Omental fat pad (tissue), 4 donors: Measurements from ENCODE around the gene SMOC2. TPM values are rescaled to one million over a fixed set of nuclear protein-coding genes. Genes with fewer than 3 reads are reported as not detected.

Experiments
- ATAC-seq: fragments of 150-250 bp; one replicate; pipeline ENCODE4 v1.9.1; 2016; ENCODE audit warnings: mild to moderate bottlenecking, moderate library complexity; ENCODE audit not compliant: low FRiP score
- DNase-seq: peaks from one replicate; pipeline ENCODE4 v3.0.0-alpha.2; 2019; ENCODE audit warnings: low spot score
- CTCF ChIP-seq, 3 donors: fragments of 450-650 bp; IDR thresholded peaks; one replicate each; pipeline ENCODE4 v1.5.1; 2016 to 2017; ENCODE audit warnings: antibody characterized with exemption in 3 of 3, mild to moderate bottlenecking in 3 of 3, moderate library complexity in 2 of 3
- total RNA-seq, 4 donors: library from RNA; depleted of rRNA; stranded (reverse); fragments of >200 nt; gene quantifications; one replicate each; pipeline ENCODE4 v1.1.0, GENCODE V29; 2016

The SMOC2 gene
- total RNA-seq, 4 donors from 2014 or later, result 53.1 to 164 (median 102) TPM

- no peak for DNase-seq
- peak; percentile 29 for ATAC-seq
Measured at GRCh38 chr6:168452685-168453377, 11.8 kb downstream of the SMOC2 start.

GRCh38 chr6:168455847-168456530 is 15.0 kb downstream of the SMOC2 start:
- no peak for TF ChIP-seq CTCF (IDR thresholded peaks at IDR 0.05)
- no peak for ATAC-seq

More at GRCh38 chr6:168452685-168453377, 11.8 kb downstream of the SMOC2 start:
- no peak for TF ChIP-seq CTCF (IDR thresholded peaks at IDR 0.05)

GRCh38 chr6:168456907-168457652 is 16.1 kb downstream of the SMOC2 start:
- no peak for TF ChIP-seq CTCF (IDR thresholded peaks at IDR 0.05)
- ATAC-seq (no peak), DNase-seq (no peak)

More at GRCh38 chr6:168455847-168456530, 15.0 kb downstream of the SMOC2 start:
- no peak for DNase-seq

- ATAC-seq, result no peak
Measured at GRCh38 chr6:168457653-168457934, 16.6 kb downstream of the SMOC2 start.

GRCh38 chr6:168458101-168458500 is 17.1 kb downstream of the SMOC2 start:
- no peak for TF ChIP-seq CTCF (IDR thresholded peaks at IDR 0.05)
- no peak for ATAC-seq

More at GRCh38 chr6:168457653-168457934, 16.6 kb downstream of the SMOC2 start:
- no peak for TF ChIP-seq CTCF (IDR thresholded peaks at IDR 0.05)
- DNase-seq, result no peak

DNA sequence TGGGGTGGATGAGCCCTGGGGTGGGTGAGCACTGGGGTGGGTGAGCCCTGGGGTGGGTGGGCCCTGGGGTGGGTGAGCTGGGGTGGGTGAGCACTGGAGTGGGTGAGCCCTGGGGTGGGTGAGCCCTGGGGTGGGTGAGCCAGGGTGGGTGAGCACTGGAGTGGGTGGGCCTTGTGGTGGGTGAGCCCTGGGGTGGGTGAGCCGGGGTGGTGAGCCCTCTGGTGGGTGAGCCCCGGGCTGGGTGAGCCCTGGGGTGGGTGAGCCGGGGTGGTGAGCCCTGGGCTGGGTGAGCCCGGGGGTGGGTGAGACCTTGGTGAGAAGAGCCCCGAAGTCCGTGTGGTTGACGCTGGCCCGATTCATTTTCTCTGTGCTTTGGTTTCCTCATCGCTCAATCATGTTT is 18.6 kb downstream of the SMOC2 start:
- DNase-seq (no peak), ATAC-seq (no peak)
- no peak for TF ChIP-seq CTCF (IDR thresholded peaks at IDR 0.05)

More at GRCh38 chr6:168458101-168458500, 17.1 kb downstream of the SMOC2 start:
- DNase-seq, result no peak
